Mucosa of stomach (tissue), 1 donor: ENCODE data around the gene MTHFD2L.

Source experiments
- H3K27me3 ChIP-seq: one replicate; pipeline ENCODE4 v1.7.0; 2013; ENCODE audit warnings: mild to moderate bottlenecking, low read length; ENCODE audit not compliant: control insufficient read depth, insufficient read depth
- H3K36me3 ChIP-seq: one replicate; pipeline ENCODE4 v1.7.0; 2013; ENCODE audit warnings: low read length; ENCODE audit not compliant: control insufficient read depth, insufficient read depth
- H3K4me1 ChIP-seq: one replicate; pipeline ENCODE4 v1.7.0; 2013; ENCODE audit warnings: mild to moderate bottlenecking, low read length; ENCODE audit not compliant: control insufficient read depth, insufficient read depth
- H3K4me3 ChIP-seq: one replicate; pipeline ENCODE4 v1.7.0; 2013; ENCODE audit warnings: low read length
- H3K9ac ChIP-seq: one replicate; pipeline ENCODE4 v1.7.0; 2013; ENCODE audit warnings: mild to moderate bottlenecking, low read length, moderate library complexity
- H3K9me3 ChIP-seq: one replicate; pipeline ENCODE4 v1.7.0; 2013; ENCODE audit warnings: mild to moderate bottlenecking, low read length, moderate library complexity; ENCODE audit not compliant: control insufficient read depth
- donor health status: Pancreatic carcinoma.

The MTHFD2L gene

GRCh38 chr4:74294681-74295080 is 136.8 kb downstream of the MTHFD2L start:
- Histone ChIP-seq H3K4me3 (no peak overlapping the region), H3K9ac (no peak overlapping the region), H3K9me3 (no peaks in the 10 kb centered on the region), H3K27me3 (no peaks in the 10 kb centered on the region), H3K36me3 (no peaks in the 10 kb centered on the region), H3K4me1 (no peaks in the 10 kb centered on the region)

GRCh38 chr4:74297539-74297938 is 139.6 kb downstream of the MTHFD2L start:
- no peaks in the 10 kb centered on the region for H3K9me3 ChIP-seq
- H3K27me3 ChIP-seq = no peaks in the 10 kb centered on the region
- H3K4me3 ChIP-seq = no peak overlapping the region
- no peak overlapping the region for H3K9ac ChIP-seq
- no peaks in the 10 kb centered on the region for H3K36me3 ChIP-seq
- no peaks in the 10 kb centered on the region for H3K4me1 ChIP-seq

- H3K9me3 ChIP-seq = no peaks in the 10 kb centered on the region
- H3K36me3 ChIP-seq = no peaks in the 10 kb centered on the region
- H3K4me1 ChIP-seq = no peaks in the 10 kb centered on the region
- no peak overlapping the region for H3K9ac ChIP-seq
- H3K4me3 ChIP-seq = no peak overlapping the region
- no peaks in the 10 kb centered on the region for H3K27me3 ChIP-seq
Measured at GRCh38 chr4:74304095-74304625, 146.2 kb downstream of the MTHFD2L start.

GRCh38 chr4:74305000-74305399 is 147.1 kb downstream of the MTHFD2L start:
- Histone ChIP-seq H3K9ac (no peak overlapping the region), H3K27me3 (no peaks in the 10 kb centered on the region), H3K9me3 (no peaks in the 10 kb centered on the region), H3K4me3 (no peak overlapping the region), H3K36me3 (no peaks in the 10 kb centered on the region), H3K4me1 (no peaks in the 10 kb centered on the region)

- H3K4me3 ChIP-seq = no peak overlapping the region
- no peaks in the 10 kb centered on the region for H3K4me1 ChIP-seq
- no peaks in the 10 kb centered on the region for H3K36me3 ChIP-seq
- no peaks in the 10 kb centered on the region for H3K27me3 ChIP-seq
- no peaks in the 10 kb centered on the region for H3K9me3 ChIP-seq
- no peak overlapping the region for H3K9ac ChIP-seq
Measured at GRCh38 chr4:74307170-74307569, 149.3 kb downstream of the MTHFD2L start.

GRCh38 chr4:74308215-74308614 is 150.3 kb downstream of the MTHFD2L start, which contains the start of gene EPGN:
TSS of gene EPGN (plus strand) at chr4:74308470. CDS start at chr4:74308534, 64 bp downstream.
- no peaks in the 10 kb centered on the region for H3K9me3 ChIP-seq
- H3K36me3 ChIP-seq = no peaks in the 10 kb centered on the region
- H3K9ac ChIP-seq = no peak within 1 kb of the TSS
- H3K4me3 ChIP-seq = no peak within 1 kb of the TSS
- no peaks in the 10 kb centered on the region for H3K27me3 ChIP-seq
- H3K4me1 ChIP-seq = no peaks in the 10 kb centered on the region

- H3K9ac ChIP-seq = no peak overlapping the region
- H3K9me3 ChIP-seq = no peaks in the 10 kb centered on the region
- no peaks in the 10 kb centered on the region for H3K27me3 ChIP-seq
- no peak overlapping the region for H3K4me3 ChIP-seq
- no peaks in the 10 kb centered on the region for H3K4me1 ChIP-seq
- no peaks in the 10 kb centered on the region for H3K36me3 ChIP-seq
Measured at GRCh38 chr4:74309223-74309622, 151.3 kb downstream of the MTHFD2L start.

- no peaks in the 10 kb centered on the region for H3K36me3 ChIP-seq
Measured at GRCh38 chr4:74311696-74312313, 153.9 kb downstream of the MTHFD2L start.

GRCh38 chr4:74314329-74314728 is 156.4 kb downstream of the MTHFD2L start:
- Histone ChIP-seq H3K4me1 (no peaks in the 10 kb centered on the region), H3K9me3 (no peaks in the 10 kb centered on the region), H3K36me3 (no peaks in the 10 kb centered on the region), H3K27me3 (no peaks in the 10 kb centered on the region), H3K9ac (no peak overlapping the region), H3K4me3 (no peak overlapping the region)

More at GRCh38 chr4:74311696-74312313, 153.9 kb downstream of the MTHFD2L start:
- no peaks in the 10 kb centered on the region for H3K27me3 ChIP-seq
- no peaks in the 10 kb centered on the region for H3K4me1 ChIP-seq
- H3K9me3 ChIP-seq = no peaks in the 10 kb centered on the region
- H3K4me3 ChIP-seq = no peak overlapping the region
- no peak overlapping the region for H3K9ac ChIP-seq

GRCh38 chr4:74314944-74315343 is 157.0 kb downstream of the MTHFD2L start:
- Histone ChIP-seq H3K36me3 (no peaks in the 10 kb centered on the region), H3K9ac (no peak overlapping the region), H3K9me3 (no peaks in the 10 kb centered on the region)

GRCh38 chr4:74315376-74315775 is 157.5 kb downstream of the MTHFD2L start:
- H3K27me3 ChIP-seq = no peaks in the 10 kb centered on the region

More at GRCh38 chr4:74314944-74315343, 157.0 kb downstream of the MTHFD2L start:
- Histone ChIP-seq H3K4me3 (no peak overlapping the region), H3K4me1 (no peaks in the 10 kb centered on the region), H3K27me3 (no peaks in the 10 kb centered on the region)

GRCh38 chr4:74316397-74316796 is 158.5 kb downstream of the MTHFD2L start:
- Histone ChIP-seq H3K9me3 (no peaks in the 10 kb centered on the region), H3K9ac (no peak overlapping the region), H3K4me1 (peaks cover 5% of the 10 kb centered on the region), H3K27me3 (no peaks in the 10 kb centered on the region), H3K36me3 (no peaks in the 10 kb centered on the region), H3K4me3 (no peak overlapping the region)

More at GRCh38 chr4:74315376-74315775, 157.5 kb downstream of the MTHFD2L start:
- H3K9me3 ChIP-seq = no peaks in the 10 kb centered on the region
- H3K9ac ChIP-seq = no peak overlapping the region
- no peaks in the 10 kb centered on the region for H3K4me1 ChIP-seq
- no peaks in the 10 kb centered on the region for H3K36me3 ChIP-seq
- H3K4me3 ChIP-seq = no peak overlapping the region
